ENCODE measurements around the gene HGS. TPM values are rescaled to one million over a fixed set of nuclear protein-coding genes. Genes with fewer than 3 reads are reported as not detected.
A peak's percentile ranks its signal among the peaks of the same experiment; 100 is the strongest.

The HGS gene
- total and polyA plus RNA-seq, 2 donors (not counting 3 experiments of a cell fraction or from before 2014, with no cell fraction given): 166 to 191 TPM

DNA sequence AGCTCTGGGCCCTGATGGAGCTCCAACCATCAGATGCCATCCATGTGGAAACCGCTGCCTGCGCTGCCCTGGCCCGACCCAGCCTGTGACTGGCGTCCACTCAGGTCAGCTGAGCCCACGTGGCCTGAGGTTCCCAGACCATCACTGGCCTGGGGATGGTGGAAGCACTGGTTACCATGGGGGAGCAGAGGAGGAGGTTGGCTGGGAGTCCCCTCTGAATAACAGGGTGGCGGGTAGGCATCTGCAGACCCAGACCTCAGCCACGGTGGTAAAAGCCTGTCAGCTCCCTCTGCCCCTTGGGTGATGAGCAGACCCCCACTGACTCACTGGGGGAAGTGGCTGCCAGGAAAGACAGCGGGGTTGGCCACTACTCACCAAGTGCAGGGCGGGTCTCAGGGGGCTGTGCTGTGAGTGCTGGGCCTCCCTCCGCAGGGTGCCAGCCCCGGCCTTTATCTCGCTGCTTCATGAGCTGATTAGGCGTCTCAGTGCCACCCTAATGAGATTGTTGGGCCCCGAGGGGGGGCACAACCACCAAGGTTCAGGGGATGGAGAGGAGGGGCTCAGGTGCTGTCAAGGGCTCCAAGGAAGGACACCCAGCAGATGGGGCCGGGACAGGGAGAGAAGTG is 27.6 kb upstream of the HGS start, which contains the start of gene PDE6G:
TSS of gene PDE6G (minus strand) at position 425 of the 626 bp plus-strand sequence. CDS start 3,237 bp downstream, outside the sequence.
- H3K4me3 ChIP-seq (replicated peaks in 1 of 3; ENCODE audit: insufficient read depth in 1 of 3, low read depth in 1 of 3, low read length in 3 of 3): no peak within 1 kb of the TSS
- BruUV-seq (replicated peaks): no TSS peak
- no peaks in the 10 kb centered on the region for H4K20me1 ChIP-seq (replicated peaks; ENCODE audit: control insufficient read depth, extremely low read depth, insufficient read depth, low read length)
- H3K79me2 ChIP-seq (ENCODE audit: control insufficient read depth, insufficient read depth, low read length): no peaks in the 10 kb centered on the region
- dilution Hi-C loops (cut with MboI; ENCODE audit: extremely low pct_ligation_motif_present, low sequenced_read_pairs): no loop called here
- H3K4me1 ChIP-seq (ENCODE audit: control insufficient read depth, extremely low read depth, insufficient read depth, low read length): peaks cover 9% of the 10 kb centered on the region
- H2AFZ ChIP-seq (ENCODE audit: low read depth, low read length): peak within 1 kb of the TSS; percentile 13
- ChIA-PET CTCF (no interaction called here), POLR2A (interaction anchor here (2.1 kb wide), 1 partner anchor 20 kb away, joined by 4 read pairs; no protein-coding TSS in a partner anchor)
- intact Hi-C loops (cut with micrococcal nuclease): no loop called here
- H3K27me3 ChIP-seq (ENCODE audit: control insufficient read depth in 2 of 2, insufficient read depth in 2 of 2, low read length in 2 of 2): no peaks in the 10 kb centered on the region
- DNase-seq (ENCODE audit: low read depth, low spot score): no peak
- H3K4me2 ChIP-seq (ENCODE audit: insufficient read depth, low read length): no peak within 1 kb of the TSS
- H3K27ac ChIP-seq (ENCODE audit: insufficient read depth, low read depth, low read length): no peak within 1 kb of the TSS
- no peak for FAIRE-seq
- TF ChIP-seq POLR2AphosphoS5 (IDR thresholded peaks at IDR 0.05; ENCODE audit: insufficient read depth, low read depth, low read length) (no peak), JUN (IDR thresholded peaks at IDR 0.05; ENCODE audit: borderline replicate concordance, insufficient read depth, insufficient read length, low read depth) (no peak), POLR2A (IDR thresholded peaks at IDR 0.05; ENCODE audit: low read depth, low read length) (no peak)
- TF ChIP-seq, protein P1, sequence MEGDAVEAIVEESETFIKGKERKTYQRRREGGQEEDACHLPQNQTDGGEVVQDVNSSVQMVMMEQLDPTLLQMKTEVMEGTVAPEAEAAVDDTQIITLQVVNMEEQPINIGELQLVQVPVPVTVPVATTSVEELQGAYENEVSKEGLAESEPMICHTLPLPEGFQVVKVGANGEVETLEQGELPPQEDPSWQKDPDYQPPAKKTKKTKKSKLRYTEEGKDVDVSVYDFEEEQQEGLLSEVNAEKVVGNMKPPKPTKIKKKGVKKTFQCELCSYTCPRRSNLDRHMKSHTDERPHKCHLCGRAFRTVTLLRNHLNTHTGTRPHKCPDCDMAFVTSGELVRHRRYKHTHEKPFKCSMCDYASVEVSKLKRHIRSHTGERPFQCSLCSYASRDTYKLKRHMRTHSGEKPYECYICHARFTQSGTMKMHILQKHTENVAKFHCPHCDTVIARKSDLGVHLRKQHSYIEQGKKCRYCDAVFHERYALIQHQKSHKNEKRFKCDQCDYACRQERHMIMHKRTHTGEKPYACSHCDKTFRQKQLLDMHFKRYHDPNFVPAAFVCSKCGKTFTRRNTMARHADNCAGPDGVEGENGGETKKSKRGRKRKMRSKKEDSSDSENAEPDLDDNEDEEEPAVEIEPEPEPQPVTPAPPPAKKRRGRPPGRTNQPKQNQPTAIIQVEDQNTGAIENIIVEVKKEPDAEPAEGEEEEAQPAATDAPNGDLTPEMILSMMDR (IDR thresholded peaks at IDR 0.05; ENCODE audit: extremely low read depth in 1 of 2, insufficient read depth in 1 of 2, low read depth in 1 of 2, low read length in 2 of 2): no peak
- TF ChIP-seq, protein P2, sequence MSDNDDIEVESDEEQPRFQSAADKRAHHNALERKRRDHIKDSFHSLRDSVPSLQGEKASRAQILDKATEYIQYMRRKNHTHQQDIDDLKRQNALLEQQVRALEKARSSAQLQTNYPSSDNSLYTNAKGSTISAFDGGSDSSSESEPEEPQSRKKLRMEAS (IDR thresholded peaks at IDR 0.05; ENCODE audit: insufficient read depth, insufficient read length): no peak
- H3K36me3 ChIP-seq (ENCODE audit: control insufficient read depth in 2 of 2, extremely low read depth in 1 of 2, insufficient read depth in 2 of 2, low read length in 2 of 2): no peaks in the 10 kb centered on the region
- H3K9me1 ChIP-seq (replicated peaks; ENCODE audit: control insufficient read depth, extremely low read depth, insufficient read depth, low read length): no peaks in the 10 kb centered on the region
- no peak within 1 kb of the TSS for H3K9ac ChIP-seq (replicated peaks; ENCODE audit: extremely low read depth, insufficient read depth, low read length)
- no peaks in the 10 kb centered on the region for H3K9me3 ChIP-seq (replicated peaks; ENCODE audit: control insufficient read depth, insufficient read depth, low read length)

Data from endothelial cell of umbilical vein (primary cell).